Glomerular endothelial cell (primary cell): Measurements from ENCODE around the gene VSIR. TPM values are rescaled to one million over a fixed set of nuclear protein-coding genes. Genes with fewer than 3 reads are reported as not detected.

Experiments used
- DNase-seq: peaks from one replicate; pipeline ENCODE4 v3.0.0-alpha.2; 2011; ENCODE audit warnings: low read depth, low spot score; ENCODE audit errors: extremely low read depth
- total RNA-seq: library from RNA; depleted of rRNA; stranded (reverse); fragments of >200 nt; gene quantifications from 2 replicates; pipeline ENCODE4 v1.2.3, GENCODE V29; 2015

VSIR gene
- total RNA-seq, 1 donor from 2014 or later = 53.8 TPM

DNA sequence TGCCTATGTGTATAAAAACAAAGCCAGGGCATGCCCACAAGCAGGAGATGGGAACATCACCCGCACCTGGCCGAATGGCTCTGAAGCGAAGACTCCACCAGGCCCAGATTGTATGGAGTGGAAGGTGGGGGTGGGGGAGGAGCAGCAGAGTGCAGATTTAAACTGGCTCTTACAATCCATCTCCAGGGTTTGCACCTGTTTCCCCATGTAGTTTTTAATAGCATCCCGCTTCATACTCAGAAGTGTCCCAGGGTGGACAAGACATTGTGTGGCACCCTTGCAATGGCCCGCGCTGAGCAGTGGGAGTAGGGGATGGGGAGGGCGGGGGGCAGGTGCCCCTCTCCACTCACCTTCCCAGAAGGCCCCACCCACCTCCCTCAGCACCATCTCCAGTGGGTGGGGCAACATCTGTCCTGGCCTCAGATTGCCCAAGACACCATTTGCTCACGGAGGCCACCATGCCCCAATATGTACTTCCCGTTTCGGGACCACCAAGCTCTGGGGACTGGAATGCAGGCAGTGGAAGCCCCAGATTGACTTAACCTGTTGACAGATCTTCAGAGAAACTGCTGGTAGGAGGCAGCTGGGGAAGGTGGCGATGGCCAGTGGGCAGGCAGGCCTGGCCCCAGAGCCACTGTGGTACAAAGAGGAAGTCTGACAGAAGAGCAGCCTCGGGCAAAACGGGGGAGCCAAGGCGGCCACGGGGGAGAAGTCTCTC lies 23.0 kb downstream of the VSIR start:
- no peak for DNase-seq

DNA sequence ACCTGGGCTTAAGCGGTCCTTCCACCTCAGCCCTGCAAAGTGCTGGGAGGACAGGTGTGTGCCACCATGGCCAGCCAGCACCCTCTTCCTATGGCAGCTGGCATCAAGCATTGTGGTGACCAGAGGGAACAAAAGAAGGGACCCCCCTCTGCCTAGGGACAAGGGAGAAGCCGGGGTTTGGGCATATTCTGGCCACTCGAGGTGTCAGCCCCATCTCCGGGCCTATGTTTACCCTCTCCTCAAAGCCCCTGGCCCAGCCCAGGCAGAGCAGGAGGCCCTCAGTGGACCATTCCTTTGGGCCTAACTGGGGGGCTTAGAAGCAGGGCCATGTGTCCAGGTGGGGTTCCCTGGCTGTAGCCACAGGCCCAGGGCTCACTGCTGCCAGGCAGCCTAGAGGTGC lies 23.9 kb downstream of the VSIR start:
- DNase-seq = no peak

DNA sequence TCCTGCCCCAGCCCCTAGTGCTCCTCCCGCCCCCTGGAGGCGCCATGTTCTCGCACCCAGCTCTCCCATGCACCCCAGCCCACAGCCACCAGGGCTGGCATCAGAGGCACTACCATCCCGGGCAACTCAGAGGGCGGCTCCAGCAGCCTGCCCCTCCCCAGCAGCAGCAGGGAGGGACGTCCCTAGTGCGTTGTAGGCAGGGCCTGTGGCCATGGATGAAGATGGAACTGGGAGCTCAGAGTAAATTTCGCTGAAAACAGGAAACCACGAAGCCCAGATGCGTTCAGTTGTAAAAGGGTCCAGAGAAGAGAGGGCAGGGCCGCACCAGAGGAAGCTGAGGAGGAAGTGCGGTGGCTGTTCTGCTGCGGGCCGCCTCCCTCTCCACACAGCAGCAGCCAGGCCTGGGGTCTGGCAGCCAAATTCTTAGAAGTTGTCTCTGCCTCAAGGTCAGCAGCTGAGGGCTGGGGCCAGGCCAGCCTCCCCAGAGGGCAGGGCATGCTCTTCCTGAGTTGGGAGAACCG lies 24.6 kb downstream of the VSIR start:
- no peak for DNase-seq

DNA sequence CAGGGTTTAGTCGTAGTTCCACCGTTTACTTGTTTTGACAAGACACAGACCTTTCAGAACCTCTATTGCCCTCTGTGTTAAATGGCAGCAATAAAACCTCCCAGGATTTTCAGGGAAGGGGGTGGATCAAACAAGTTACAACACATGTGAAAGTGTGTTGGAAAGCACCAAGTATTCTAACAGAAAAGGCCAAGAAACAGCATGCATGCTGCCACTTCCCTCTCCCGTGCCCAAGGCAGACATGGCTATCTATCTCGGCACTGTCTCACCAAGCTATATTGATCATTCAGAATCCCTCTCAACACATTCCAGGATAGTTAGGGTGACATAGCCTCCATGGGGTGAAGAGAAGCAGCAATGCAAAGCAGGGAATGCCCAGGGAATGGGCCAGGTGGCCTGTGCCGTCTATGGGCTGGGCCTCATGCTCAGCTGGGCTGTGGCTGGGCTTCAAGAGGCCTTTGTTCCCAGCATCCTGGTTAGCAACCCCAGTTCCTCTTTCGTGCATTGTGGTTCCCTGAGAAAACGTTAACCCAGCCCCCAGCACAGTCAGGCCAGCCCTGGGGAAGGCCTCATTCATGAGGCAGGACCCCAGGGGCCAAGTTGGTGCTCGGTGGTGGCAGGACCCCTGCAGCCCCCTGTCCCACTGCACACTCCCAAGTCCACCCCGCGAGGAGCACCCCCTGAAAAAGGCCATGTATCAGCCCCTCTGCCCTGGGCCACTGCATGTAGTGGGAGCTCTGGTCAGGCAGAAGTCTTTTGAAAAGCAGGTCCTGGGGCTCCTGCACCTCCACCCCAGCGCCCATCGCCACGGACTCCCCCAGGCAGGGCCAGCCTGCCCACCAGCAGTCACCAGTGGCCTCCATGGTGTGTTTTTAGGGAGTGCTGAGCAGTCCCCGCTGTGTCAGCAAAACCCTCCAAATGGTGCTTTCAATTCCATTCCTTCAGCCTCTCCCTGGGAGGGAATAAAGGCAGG lies 25.5 kb downstream of the VSIR start:
- DNase-seq = no peak

DNA sequence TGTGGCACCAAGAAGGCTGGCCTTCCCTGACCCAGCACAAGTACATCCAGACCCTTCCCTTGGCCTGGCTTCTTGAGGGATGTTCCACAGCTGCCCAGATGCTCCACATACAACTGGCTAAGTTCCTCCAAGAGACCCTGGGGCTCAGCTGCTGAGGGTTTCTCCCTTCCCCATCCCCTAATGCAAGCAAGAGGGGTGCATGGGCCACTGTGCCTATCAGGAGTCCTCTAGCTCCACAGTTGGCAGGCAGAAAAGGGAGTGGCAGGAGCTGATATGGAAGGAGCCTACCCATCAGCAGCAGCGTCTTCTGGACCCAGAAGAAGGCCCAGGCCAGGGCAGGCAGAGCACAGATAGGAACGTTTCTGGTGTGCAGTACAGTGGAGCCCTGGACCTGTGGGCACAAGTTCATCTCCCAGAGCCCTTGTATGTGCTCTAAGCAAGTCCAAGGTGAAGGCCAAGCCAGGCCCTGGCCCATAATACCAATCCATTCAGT lies 26.2 kb downstream of the VSIR start:
- DNase-seq = no peak

DNA sequence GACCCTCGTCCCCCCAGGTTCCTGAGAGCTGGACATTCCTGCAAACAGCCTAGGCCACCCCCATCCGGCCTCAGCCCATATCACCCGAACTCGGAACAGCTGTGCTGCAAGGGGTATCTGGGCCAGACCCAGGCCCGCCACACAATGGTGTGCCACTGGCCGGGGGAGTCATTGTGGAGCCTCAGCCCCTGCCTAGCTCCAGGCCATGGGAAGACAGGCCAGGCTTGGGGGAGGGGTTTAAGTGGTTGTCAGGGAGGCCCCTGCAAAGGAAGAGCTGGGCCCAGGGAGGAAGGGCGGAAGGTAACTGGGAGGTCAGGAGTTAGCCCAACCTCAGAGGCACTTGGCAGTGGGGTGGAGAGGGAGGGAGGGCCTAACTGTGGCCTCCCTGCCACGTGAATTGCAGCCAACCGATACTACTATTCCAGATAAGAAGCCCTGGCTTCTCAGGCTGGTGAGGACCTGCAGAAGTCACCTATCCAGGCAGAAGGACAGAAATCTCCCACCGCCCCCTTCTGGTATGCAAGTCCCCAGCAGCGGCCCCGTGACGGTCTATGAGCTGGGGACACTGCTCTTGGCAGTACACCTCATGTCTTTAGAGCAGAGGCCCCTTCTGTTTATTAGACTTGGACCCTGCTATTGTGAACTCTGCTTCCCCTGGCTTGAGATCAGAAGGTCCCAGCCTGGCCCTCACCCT lies 26.8 kb downstream of the VSIR start:
- DNase-seq = no peak

DNA sequence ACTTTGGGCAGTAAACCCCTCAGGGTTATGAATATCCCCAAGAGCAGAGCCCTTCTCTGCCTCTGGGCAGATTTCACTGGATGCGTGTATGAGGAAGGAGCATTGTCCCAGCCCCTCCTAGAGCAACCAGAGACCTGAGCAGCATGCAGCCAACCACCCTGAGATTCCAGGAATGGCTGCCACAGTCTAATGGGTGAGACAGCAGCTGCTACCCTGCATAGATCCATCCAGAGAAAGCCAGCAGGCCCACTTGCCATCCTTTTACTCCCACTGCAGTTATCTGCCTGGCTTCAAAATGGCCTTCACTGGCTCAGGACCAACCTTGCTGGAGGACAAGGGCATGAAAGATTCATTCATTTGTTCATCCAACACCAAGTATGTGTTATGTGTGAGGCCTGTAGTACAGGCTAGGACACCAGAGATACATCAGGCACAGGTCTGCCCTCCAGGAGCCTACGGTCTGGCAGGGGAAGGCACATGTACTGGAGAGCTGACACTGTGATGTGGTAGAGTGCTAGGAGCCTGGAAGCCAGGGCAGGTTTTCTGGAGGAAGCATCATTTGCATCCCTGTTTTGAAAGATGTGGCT lies 27.6 kb downstream of the VSIR start:
- no peak for DNase-seq

DNA sequence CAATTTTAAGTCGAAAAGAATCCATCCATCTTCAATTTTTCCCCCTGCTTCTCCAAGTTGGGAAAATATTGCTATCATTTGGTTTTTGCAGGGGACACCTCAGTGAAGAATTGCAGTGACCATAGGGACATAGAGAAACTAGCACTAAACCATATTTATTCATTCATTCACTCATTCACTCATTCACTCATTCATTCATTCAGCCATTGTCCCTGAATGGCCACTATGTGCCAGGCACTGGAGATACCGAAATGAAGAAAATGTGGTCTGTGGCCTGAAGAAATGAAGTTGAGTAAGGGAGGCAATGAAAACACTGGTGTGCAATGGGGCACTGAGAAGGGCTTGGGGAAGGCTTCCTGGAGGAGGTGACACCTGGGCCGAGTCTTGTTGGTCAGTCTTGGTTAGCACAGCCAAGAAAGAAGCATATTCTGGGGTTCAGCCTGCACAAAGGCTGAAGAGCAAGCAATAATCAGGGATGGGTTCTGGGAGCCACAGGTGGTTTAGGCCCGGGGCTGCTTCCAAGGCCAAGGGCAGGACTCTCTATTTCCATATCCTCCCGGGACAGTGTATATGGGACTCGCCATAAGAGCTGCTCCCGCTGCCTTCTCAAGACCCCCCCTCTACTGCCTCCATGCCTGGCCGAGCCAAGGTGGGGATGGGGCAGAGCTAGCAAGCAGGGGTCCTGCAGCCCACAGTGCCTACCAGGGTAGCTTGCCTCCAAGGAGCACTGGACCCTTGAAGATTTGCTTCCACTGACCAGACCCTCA lies 28.2 kb downstream of the VSIR start:
- DNase-seq = no peak

DNA sequence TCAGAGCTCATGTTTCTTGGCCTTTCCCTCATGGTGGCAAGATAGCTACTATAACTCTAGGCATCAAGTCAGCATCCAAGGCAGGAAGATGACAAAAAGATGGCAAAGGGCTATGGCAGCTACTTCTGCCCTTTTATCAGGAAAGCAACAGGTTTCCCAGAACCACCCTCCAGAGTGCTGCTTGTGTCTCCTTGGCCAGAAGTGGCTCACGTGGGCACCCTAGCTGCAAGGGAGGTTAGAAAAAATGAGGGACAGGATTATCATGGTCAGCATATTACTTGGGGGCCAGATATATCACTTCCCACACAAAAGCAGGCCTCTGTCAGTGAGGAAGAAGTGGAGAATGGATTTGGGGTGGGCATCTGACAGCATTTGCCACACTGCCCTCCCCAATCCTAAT lies 29.5 kb downstream of the VSIR start:
- no peak for DNase-seq

DNA sequence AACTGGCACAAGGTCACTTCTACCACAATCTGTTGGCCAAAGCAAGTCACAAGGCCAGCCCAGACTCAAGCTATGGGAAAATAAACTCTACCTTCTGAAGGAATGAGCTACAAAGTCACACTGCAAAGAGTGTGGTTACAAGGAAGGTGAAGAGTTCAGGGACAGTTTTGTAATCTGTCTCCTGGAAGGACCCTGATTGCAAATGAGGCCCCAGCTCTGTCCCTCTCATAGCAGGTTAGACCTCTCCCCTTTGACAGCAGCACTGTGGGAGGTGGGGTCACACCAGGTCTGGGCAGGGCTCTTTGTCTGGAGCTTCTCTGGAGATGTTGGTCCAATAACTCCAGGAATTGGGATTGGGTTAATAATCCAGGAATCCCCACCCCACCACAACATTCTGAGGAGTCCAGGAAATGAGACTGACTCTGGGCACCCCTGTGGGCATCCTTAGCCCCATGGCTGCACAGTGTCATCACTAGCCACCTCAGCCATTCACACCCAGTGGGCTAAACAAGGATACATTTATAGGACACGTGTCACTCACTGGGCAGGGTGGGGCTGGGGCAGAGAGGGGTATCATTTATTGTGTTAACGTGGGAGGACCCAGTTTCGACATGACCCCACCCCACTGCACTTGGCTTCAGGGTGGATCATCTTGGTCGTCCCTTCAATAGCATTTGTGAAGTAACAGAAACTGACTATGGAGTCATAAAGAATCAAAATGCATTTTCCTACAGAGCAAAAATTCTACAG lies 30.1 kb downstream of the VSIR start:
- DNase-seq = no peak

DNA sequence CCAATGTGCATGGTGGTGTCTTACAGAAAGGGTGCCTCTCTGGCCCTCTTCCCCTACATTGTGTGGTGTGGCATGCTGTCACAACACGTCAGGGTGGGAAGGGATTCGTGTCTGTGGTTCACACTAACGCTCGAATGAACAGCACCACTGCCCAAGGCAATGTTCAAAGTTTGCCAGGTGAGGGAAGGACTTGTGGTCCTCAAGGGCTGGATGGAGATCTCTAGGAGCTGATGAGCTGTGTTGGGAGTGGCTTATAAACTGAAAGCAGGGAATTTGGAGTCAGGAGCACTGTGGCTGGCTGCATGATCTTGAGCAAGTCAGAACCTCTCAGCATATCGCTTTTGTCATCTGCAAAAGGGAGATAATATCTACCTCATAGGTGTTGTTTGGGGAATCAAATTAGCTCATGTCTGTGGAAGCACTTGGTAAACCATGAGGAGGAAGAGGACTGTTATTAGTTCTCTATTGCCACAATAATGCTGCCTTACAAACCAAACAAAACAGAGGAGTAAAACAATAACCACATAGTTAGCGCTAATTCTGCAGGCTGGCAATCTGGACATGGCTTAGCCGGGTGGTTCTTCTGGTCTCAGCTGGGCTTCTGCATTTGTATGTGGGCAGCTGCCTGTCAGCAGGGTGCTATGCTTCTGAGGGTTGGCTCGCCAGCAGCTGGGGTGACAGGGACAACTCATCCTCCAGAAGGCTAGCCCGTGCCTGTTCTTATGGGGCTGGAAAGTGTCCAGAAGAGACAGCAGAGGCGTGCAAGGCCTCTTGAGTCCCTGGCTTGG lies 30.8 kb downstream of the VSIR start:
- no peak for DNase-seq

DNA sequence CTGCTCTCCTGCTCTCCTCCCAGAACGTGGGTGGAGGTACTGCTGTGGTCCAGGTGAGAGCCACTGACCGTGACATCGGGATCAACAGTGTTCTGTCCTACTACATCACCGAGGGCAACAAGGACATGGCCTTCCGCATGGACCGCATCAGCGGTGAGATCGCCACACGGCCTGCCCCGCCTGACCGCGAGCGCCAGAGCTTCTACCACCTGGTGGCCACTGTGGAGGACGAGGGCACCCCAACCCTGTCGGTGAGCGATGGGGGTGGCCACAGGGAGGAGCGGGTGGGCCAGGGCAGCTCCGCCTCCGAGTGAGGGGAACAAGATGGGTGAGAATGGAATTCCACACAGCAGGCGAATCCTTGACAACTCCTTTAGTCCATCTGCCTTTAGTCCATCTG lies 31.6 kb downstream of the VSIR start:
- DNase-seq = no peak

DNA sequence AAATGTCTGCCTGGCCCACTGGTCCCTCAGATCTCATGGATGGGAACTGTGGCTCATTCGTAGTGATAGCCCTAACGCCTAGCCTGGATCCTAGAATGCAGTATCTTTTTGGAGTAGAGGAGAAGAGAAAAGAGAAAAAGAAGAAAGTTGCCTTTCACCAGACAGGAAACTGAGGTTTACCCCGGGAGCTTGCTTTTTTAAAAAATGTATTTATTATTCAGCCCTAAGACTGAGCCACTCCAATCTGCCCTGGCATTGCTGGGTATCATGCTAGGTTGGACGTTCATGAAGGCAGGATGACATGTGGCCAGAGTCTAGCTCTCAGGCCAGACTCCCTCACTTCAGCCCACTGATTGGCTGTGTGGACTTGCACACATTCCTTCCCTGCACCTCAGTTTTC lies 32.3 kb downstream of the VSIR start:
- DNase-seq = no peak

DNA sequence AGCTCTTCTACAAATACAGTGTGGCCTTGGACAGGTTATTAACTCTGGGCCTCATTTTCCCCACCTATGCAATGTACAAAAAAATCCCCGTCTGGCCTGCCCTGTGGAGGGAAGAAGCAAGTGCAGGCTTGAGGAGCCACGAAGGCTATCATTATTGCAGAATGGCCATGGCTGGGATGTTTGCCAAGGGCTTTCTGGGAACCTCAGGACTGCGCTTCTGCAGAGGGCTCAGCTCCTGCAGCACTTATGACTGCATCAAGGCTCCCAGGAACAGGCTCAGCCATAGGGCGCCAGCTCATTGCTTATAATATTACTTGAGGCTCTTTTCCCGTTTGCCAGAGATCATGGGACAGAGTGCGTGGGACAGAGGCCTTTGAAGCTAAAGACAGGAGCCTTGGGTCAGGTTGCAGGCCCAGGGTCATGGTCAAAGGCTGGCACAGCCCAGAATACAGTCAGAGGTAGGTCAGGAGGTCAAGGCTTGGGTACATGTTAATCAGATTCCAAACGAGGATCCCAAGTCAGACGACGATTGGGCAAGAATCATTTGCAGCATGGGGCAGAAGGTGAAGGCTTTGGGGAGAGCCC lies 33.2 kb downstream of the VSIR start:
- DNase-seq = no peak

DNA sequence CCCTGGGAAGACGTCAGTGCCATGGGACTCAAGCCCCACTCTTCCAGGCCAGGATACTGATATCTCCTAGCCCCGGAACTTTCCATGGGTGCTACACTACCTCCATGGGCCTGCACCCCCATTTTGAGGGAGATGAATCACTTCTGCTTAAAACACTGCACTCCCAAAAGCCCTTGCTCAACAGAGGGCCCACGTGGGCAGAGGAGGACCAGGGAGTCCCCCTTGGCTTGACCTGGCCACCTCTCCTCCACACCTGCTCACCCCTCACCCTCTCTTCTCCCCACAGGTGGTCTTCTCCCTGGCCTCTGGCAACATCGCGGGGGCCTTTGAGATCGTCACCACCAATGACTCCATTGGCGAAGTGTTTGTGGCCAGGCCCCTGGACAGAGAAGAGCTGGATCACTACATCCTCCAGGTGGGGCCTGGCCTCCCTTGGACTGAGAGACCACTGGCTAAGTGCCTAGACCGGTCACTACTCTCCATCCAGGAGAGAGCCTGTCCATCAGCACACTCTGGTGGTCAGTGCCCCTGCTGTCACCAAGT lies 33.9 kb downstream of the VSIR start:
- no peak for DNase-seq

DNA sequence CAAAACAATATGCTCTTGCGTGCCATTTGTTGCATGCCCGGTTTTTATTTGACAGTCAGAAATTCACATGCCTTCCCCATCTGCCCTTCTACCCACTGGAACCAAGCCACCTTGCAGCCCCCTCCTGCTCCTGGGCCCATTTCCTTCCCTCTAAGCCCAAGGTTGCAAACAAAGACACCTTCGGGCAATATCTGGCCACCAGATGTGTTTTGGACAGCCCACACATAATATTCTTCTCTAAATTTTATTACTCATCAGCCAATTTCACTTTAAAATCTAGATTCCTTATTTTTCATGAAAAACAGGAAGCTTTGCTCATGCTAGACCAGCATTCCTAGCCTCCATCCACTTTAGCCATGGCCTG lies 35.5 kb downstream of the VSIR start:
- DNase-seq = no peak

DNA sequence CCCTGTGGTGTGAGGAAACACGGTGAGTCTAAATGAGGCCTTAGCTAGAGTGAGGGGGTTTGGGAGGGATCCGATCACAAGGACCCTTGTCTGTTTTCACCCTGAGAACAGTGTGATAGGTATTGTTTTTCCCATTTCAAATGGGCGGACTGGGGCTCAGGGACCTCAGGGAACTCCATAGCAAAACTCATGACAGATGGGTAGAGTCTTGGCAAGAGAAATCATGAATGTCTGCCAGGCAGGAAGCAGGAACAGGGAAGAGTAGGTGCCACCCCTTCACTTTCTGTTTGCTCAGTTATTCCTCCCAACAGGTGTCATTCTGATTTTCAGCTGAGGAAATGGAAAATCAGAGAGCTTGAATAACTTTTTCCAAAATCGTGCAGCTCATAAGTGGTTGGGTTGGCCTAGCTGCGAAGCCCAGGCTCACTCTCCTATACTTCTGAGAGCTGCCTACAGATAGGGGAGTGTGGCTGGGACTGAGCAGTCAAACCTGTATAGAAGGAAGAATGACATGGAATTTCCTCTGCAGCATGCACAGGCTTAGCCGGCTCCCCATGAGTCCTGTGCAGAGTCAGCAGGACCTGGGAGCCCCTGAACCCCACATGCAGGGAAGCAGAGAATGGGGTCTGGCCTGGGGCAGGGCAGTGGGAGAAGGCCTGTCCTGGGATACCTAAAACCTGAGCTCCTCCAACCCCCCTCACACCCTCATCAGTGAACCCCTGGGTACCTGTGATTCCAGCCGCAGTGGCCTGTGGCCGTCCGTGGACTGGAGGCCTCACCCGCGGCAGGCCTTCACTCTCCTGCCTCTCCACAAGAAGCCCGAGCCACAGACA lies 36.1 kb downstream of the VSIR start:
- DNase-seq = no peak
